ENCODE measurements around the gene CDKN2A. TPM values are rescaled to one million over a fixed set of nuclear protein-coding genes. Genes with fewer than 3 reads are reported as not detected.

The CDKN2A gene
- total RNA-seq, 3 donors from 2014 or later (not counting 1 experiment from before 2014, with no cell fraction given), result 3.5 to 7.7 (median 3.8) TPM

GRCh38 chr9:22008384-22008716, 14.2 kb upstream of the CDKN2A start:
- no peak for DNase-seq

GRCh38 chr9:22005702-22006606, 11.8 kb upstream of the CDKN2A start:
- no peak for DNase-seq
- Histone ChIP-seq H3K4me3 (ENCODE audit: low read length) (no peak overlapping the region), H3K36me3 (ENCODE audit: control insufficient read depth, insufficient read depth, low read length) (no peaks in the 10 kb centered on the region), H3K27me3 (ENCODE audit: control insufficient read depth, insufficient read depth, low read length) (peaks cover 81% of the 10 kb centered on the region), H3K27ac (ENCODE audit: low read length) (no peak overlapping the region), H3K9me3 (ENCODE audit: control insufficient read depth, insufficient read depth, low read length) (no peaks in the 10 kb centered on the region), H3K4me1 (ENCODE audit: control insufficient read depth, insufficient read depth, low read length) (peaks cover 23% of the 10 kb centered on the region)
- H3K27ac Mint-ChIP-seq, result no peak overlapping the region
- H3K36me3 Mint-ChIP-seq, result no peaks in the 10 kb centered on the region
- no peak for TF ChIP-seq CTCF (IDR thresholded peaks at IDR 0.05)
- ATAC-seq, result no peak
- intact Hi-C loops (cut with micrococcal nuclease), result loop anchor here (5.0 kb wide), 1 partner anchor 39 kb away; no protein-coding TSS in a partner anchor
- H3K4me1 Mint-ChIP-seq, result peaks cover 21 to 32% of the 10 kb centered on the region in 2 donors
- peaks cover 49 to 54% of the 10 kb centered on the region in 2 donors for H3K27me3 Mint-ChIP-seq (ENCODE audit: low read depth in 2 of 2)
- 13% methylated on average over 43 of the region's 44 CpGs for WGBS (ENCODE audit: insufficient coverage)
- no peaks in the 10 kb centered on the region for H3K9me3 Mint-ChIP-seq
- H3K4me3 Mint-ChIP-seq, result no peak overlapping the region

More at GRCh38 chr9:22008384-22008716, 14.2 kb upstream of the CDKN2A start:
- Mint-ChIP-seq H3K36me3 (no peaks in the 10 kb centered on the region), H3K27me3 (ENCODE audit: low read depth in 2 of 2) (peaks cover 44 to 48% of the 10 kb centered on the region in 2 donors), H3K27ac (peak overlapping the region in 1 of 2 donors; percentile 45), H3K4me1 (peaks cover 21 to 32% of the 10 kb centered on the region in 2 donors), H3K9me3 (no peaks in the 10 kb centered on the region), H3K4me3 (peak overlapping the region; percentile 89)
- WGBS (ENCODE audit: insufficient coverage), result 7% methylated on average over 8 of the region's 8 CpGs
- H3K4me1 ChIP-seq (ENCODE audit: control insufficient read depth, insufficient read depth, low read length), result peaks cover 23% of the 10 kb centered on the region
- intact Hi-C loops (cut with micrococcal nuclease), result loop anchor here (1.0 to 5.0 kb wide), 2 partner anchors 41 to 194 kb away; no protein-coding TSS in a partner anchor
- no peaks in the 10 kb centered on the region for H3K36me3 ChIP-seq (ENCODE audit: control insufficient read depth, insufficient read depth, low read length)
- peaks cover 65% of the 10 kb centered on the region for H3K27me3 ChIP-seq (ENCODE audit: control insufficient read depth, insufficient read depth, low read length)
- peak overlapping the region; percentile 72 for H3K4me3 ChIP-seq (ENCODE audit: low read length)
- H3K27ac ChIP-seq (ENCODE audit: low read length), result no peak overlapping the region
- TF ChIP-seq CTCF (IDR thresholded peaks at IDR 0.05), result no peak
- no peaks in the 10 kb centered on the region for H3K9me3 ChIP-seq (ENCODE audit: control insufficient read depth, insufficient read depth, low read length)
- no peak for ATAC-seq

GRCh38 chr9:22005021-22005701, 11.0 kb upstream of the CDKN2A start:
- Histone ChIP-seq H3K27ac (ENCODE audit: low read length) (no peak overlapping the region), H3K4me1 (ENCODE audit: control insufficient read depth, insufficient read depth, low read length) (peaks cover 23% of the 10 kb centered on the region), H3K4me3 (ENCODE audit: low read length) (no peak overlapping the region), H3K36me3 (ENCODE audit: control insufficient read depth, insufficient read depth, low read length) (no peaks in the 10 kb centered on the region), H3K27me3 (ENCODE audit: control insufficient read depth, insufficient read depth, low read length) (peaks cover 76% of the 10 kb centered on the region), H3K9me3 (ENCODE audit: control insufficient read depth, insufficient read depth, low read length) (no peaks in the 10 kb centered on the region)
- no peaks in the 10 kb centered on the region for H3K9me3 Mint-ChIP-seq
- TF ChIP-seq CTCF (IDR thresholded peaks at IDR 0.05), result no peak
- ATAC-seq (peak in 1 of 3 donors; percentile 43), DNase-seq (peak in 1 of 2 donors; percentile 53)
- H3K27ac Mint-ChIP-seq, result peak overlapping the region in 1 of 2 donors; percentile 2
- H3K27me3 Mint-ChIP-seq (ENCODE audit: low read depth in 2 of 2), result peaks cover 55 to 57% of the 10 kb centered on the region in 2 donors
- intact Hi-C loops (cut with micrococcal nuclease), result loop anchor here (5.0 kb wide), 1 partner anchor 38 kb away; no protein-coding TSS in a partner anchor
- WGBS (ENCODE audit: insufficient coverage), result 12% methylated on average over 23 of the region's 25 CpGs
- H3K4me1 Mint-ChIP-seq, result peaks cover 21 to 32% of the 10 kb centered on the region in 2 donors
- H3K36me3 Mint-ChIP-seq, result no peaks in the 10 kb centered on the region
- H3K4me3 Mint-ChIP-seq, result peak overlapping the region; percentile 35
